HG03175 (cell line): ENCODE data around the gene PINK1.

Experiments
- ATAC-seq: cut with Tn5 transposase; IDR thresholded peaks from one replicate; pipeline ENCODE4 v1.9.1; 2021; ENCODE audit warnings: mild to moderate bottlenecking, moderate library complexity; ENCODE audit not compliant: unreplicated experiment

The PINK1 gene

GRCh38 chr1:20609541-20609940 lies 23.7 kb upstream of the PINK1 start:
- no peak for ATAC-seq

- no peak for ATAC-seq
These were observed 22.3 kb upstream of the PINK1 start for GRCh38 chr1:20610970-20611369.

GRCh38 chr1:20611652-20612051 lies 21.6 kb upstream of the PINK1 start:
- ATAC-seq: no peak

- ATAC-seq: no peak
These were observed 21.0 kb upstream of the PINK1 start for GRCh38 chr1:20612221-20612746.

- no peak for ATAC-seq
These were observed 19.1 kb upstream of the PINK1 start for GRCh38 chr1:20614131-20614579.

- no peak for ATAC-seq
These were observed 17.1 kb upstream of the PINK1 start for GRCh38 chr1:20615946-20616846.

GRCh38 chr1:20616847-20617487 lies 16.3 kb upstream of the PINK1 start:
- ATAC-seq: no peak

- no peak for ATAC-seq
These were observed 14.7 kb upstream of the PINK1 start for GRCh38 chr1:20618550-20618949.

- ATAC-seq: no peak
These were observed 13.3 kb upstream of the PINK1 start for GRCh38 chr1:20619999-20620398.

GRCh38 chr1:20621012-20621411 lies 12.2 kb upstream of the PINK1 start:
- no peak for ATAC-seq

- ATAC-seq: no peak
These were observed 8.5 kb upstream of the PINK1 start for GRCh38 chr1:20624709-20625108.

- ATAC-seq: no peak
These were observed 7.8 kb upstream of the PINK1 start for GRCh38 chr1:20625176-20626097.

GRCh38 chr1:20626098-20626427 lies 7.2 kb upstream of the PINK1 start:
- no peak for ATAC-seq

- ATAC-seq: no peak
These were observed 6.7 kb upstream of the PINK1 start for GRCh38 chr1:20626524-20626923.

GRCh38 chr1:20630729-20631128 lies 2.5 kb upstream of the PINK1 start:
- ATAC-seq: no peak

GRCh38 chr1:20632386-20632785 lies 872 bp upstream of the PINK1 start:
- no peak for ATAC-seq

- ATAC-seq: no peak
These were observed 871 bp downstream of the PINK1 start for GRCh38 chr1:20634065-20634593.

- no peak for ATAC-seq
These were observed 1.4 kb downstream of the PINK1 start for GRCh38 chr1:20634594-20635084.

GRCh38 chr1:20636785-20637347 lies 3.6 kb downstream of the PINK1 start:
- ATAC-seq: no peak

GRCh38 chr1:20640183-20640597 lies 6.9 kb downstream of the PINK1 start:
- peak; percentile 52 for ATAC-seq
